Measurements from ENCODE around the gene VSTM2B.

DNA sequence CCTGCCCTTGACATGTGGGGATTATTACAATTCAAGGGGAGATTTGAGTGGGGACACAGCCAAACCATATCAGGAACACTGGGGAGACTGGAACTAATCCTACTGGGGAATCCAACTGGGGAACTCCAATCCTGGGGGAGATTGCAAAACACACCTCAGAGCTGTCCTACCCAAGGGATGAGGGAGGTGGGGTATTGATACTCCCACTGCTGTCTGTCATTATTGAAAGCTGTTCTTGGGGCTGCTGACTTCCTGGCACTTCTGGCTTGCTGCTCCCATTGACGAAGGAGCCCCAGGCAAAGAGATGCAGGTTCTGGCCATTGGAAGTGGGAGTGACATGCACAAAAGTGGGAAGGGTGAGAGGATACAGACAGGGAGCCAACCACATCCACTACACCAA lies 55.6 kb downstream of the VSTM2B start:
- no peak for TF ChIP-seq POLR2A (IDR thresholded peaks at IDR 0.05)
- TF ChIP-seq, protein P1, sequence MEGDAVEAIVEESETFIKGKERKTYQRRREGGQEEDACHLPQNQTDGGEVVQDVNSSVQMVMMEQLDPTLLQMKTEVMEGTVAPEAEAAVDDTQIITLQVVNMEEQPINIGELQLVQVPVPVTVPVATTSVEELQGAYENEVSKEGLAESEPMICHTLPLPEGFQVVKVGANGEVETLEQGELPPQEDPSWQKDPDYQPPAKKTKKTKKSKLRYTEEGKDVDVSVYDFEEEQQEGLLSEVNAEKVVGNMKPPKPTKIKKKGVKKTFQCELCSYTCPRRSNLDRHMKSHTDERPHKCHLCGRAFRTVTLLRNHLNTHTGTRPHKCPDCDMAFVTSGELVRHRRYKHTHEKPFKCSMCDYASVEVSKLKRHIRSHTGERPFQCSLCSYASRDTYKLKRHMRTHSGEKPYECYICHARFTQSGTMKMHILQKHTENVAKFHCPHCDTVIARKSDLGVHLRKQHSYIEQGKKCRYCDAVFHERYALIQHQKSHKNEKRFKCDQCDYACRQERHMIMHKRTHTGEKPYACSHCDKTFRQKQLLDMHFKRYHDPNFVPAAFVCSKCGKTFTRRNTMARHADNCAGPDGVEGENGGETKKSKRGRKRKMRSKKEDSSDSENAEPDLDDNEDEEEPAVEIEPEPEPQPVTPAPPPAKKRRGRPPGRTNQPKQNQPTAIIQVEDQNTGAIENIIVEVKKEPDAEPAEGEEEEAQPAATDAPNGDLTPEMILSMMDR (IDR thresholded peaks at IDR 0.05 in 8 of 11, conservative IDR thresholded peaks at IDR 0.05 in 3 of 11): no peak
- TF ChIP-seq POLR2AphosphoS5 (IDR thresholded peaks at IDR 0.05): no peak

Measured in spleen (tissue), 7 donors.